Left ventricle myocardium inferior (tissue), 1 donor: ENCODE measurements around the gene STRADB. TPM values are rescaled to one million over a fixed set of nuclear protein-coding genes. Genes with fewer than 3 reads are reported as not detected.

Experiments used
- DNase-seq: peaks from one replicate; pipeline ENCODE4 v3.0.0-alpha.2; 2020
- H3K27ac ChIP-seq: fragments of 200-600 bp; replicated peaks from 2 replicates; pipeline ENCODE4 v1.8.0; 2021
- H3K27me3 ChIP-seq: fragments of 200-600 bp; 2 replicates; pipeline ENCODE4 v1.8.0; 2021; ENCODE audit warnings: low read depth
- H3K36me3 ChIP-seq: fragments of 200-600 bp; 2 replicates; pipeline ENCODE4 v1.8.0; 2021
- H3K4me1 ChIP-seq: fragments of 200-600 bp; 2 replicates; pipeline ENCODE4 v1.8.0; 2021
- H3K4me3 ChIP-seq: fragments of 200-600 bp; 2 replicates; pipeline ENCODE4 v1.8.0; 2021; ENCODE audit warnings: mild to moderate bottlenecking, moderate library complexity
- H3K9me3 ChIP-seq: fragments of 200-600 bp; replicated peaks from 2 replicates; pipeline ENCODE4 v1.8.0; 2021
- intact Hi-C: fragments of 100-400 bp; cut with micrococcal nuclease; formaldehyde crosslinking; loops from one replicate; pipeline ENCODE4 v1.11.0; 2022
- total RNA-seq: library from RNA; stranded (reverse); fragmentation: NEBNext Ultra II Directional; extraction: Animal tissue kit (Norgen Biotek cat#: 25700); gene quantifications from one replicate; pipeline ENCODE4 v1.2.1, GENCODE V29; 2021
- TF ChIP-seq, protein P1 (sequence below): fragments of 200-600 bp; IDR thresholded peaks from 2 replicates; pipeline ENCODE4 v1.8.0; 2021; ENCODE audit warnings: antibody characterized with exemption, mild to moderate bottlenecking, borderline replicate concordance
- donor health status: DM: no; HTN: yes; CAD: no; lungs with severe emphysema.

The STRADB gene
- total RNA-seq, 1 donor from 2014 or later, result 57.5 TPM

DNA sequence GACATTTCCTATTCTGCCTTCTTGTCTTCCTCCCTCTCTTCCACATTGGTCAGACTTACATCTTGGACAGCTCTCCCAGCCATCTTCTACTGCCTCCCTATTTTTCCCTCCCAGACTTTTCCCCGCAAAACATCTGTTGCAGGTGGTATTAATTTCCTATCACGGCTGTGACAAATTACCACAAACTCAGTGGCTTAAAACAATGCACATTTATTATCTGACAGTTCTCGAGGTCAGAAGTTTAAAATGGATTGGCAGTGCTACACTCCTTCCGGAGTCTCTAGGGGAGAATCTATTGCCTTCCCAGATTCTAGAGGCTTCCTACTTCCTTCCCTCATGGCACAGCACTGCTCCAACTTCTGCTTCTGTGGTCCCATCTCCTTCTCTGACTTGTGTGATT, 33.3 kb downstream of the STRADB start:
- TF ChIP-seq, protein P1, sequence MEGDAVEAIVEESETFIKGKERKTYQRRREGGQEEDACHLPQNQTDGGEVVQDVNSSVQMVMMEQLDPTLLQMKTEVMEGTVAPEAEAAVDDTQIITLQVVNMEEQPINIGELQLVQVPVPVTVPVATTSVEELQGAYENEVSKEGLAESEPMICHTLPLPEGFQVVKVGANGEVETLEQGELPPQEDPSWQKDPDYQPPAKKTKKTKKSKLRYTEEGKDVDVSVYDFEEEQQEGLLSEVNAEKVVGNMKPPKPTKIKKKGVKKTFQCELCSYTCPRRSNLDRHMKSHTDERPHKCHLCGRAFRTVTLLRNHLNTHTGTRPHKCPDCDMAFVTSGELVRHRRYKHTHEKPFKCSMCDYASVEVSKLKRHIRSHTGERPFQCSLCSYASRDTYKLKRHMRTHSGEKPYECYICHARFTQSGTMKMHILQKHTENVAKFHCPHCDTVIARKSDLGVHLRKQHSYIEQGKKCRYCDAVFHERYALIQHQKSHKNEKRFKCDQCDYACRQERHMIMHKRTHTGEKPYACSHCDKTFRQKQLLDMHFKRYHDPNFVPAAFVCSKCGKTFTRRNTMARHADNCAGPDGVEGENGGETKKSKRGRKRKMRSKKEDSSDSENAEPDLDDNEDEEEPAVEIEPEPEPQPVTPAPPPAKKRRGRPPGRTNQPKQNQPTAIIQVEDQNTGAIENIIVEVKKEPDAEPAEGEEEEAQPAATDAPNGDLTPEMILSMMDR, result no peak
- no peak for DNase-seq
- intact Hi-C loops, result no loop called here
- H3K9me3 ChIP-seq, result no peaks in the 10 kb centered on the region
- no peaks in the 10 kb centered on the region for H3K27me3 ChIP-seq
- no peaks in the 10 kb centered on the region for H3K4me1 ChIP-seq
- no peak overlapping the region for H3K27ac ChIP-seq
- H3K4me3 ChIP-seq, result no peak overlapping the region
- peaks cover 30% of the 10 kb centered on the region for H3K36me3 ChIP-seq

DNA sequence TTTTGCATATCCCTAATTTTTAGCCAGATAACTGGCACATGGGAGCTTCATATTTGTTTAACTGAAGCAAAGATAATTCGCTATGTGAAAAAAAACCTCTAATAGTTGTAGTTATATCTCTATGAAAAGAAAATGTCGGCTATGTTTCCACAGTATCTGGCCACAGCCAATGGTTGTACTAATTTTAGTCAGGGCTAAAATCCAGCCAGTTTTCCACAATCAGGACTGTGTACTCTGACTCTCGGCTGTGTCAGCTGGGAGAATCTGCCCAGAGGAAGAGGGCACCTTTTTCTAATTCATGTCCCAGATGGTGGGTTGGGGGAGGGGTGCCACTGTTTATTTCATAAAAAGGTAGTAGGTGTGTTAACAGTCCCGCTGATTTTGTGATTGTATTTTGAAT, 38.8 kb downstream of the STRADB start:
- no peaks in the 10 kb centered on the region for H3K9me3 ChIP-seq
- intact Hi-C loops, result no loop called here
- DNase-seq, result no peak
- no peak overlapping the region for H3K4me3 ChIP-seq
- H3K36me3 ChIP-seq, result no peaks in the 10 kb centered on the region
- TF ChIP-seq, protein P1, result no peak
- H3K27ac ChIP-seq, result no peak overlapping the region
- H3K4me1 ChIP-seq, result no peaks in the 10 kb centered on the region
- H3K27me3 ChIP-seq, result no peaks in the 10 kb centered on the region

DNA sequence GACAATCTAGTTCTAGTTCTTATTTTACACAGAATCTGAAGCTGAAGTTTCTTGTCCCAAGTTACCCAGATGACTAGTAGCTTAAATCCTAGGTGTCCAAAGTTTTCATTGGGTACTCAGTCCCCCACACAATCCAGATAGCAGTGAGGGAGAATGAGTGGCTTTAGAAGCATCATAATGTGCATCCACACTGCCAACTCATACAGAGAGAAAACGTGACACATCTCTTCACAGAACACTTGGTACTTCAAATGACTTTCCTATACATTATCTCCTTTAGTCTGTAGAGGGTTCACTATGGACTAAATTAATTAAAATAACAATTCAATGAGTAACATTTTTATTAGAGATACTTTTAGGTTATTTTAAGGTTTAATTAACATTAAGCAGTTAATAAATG, 45.2 kb downstream of the STRADB start:
- Histone ChIP-seq H3K4me3 (no peak overlapping the region), H3K27ac (no peak overlapping the region), H3K9me3 (peaks cover 7% of the 10 kb centered on the region), H3K27me3 (no peaks in the 10 kb centered on the region), H3K36me3 (peaks cover 5% of the 10 kb centered on the region), H3K4me1 (no peaks in the 10 kb centered on the region)
- no peak for DNase-seq
- intact Hi-C loops, result no loop called here
- TF ChIP-seq, protein P1, result no peak

DNA sequence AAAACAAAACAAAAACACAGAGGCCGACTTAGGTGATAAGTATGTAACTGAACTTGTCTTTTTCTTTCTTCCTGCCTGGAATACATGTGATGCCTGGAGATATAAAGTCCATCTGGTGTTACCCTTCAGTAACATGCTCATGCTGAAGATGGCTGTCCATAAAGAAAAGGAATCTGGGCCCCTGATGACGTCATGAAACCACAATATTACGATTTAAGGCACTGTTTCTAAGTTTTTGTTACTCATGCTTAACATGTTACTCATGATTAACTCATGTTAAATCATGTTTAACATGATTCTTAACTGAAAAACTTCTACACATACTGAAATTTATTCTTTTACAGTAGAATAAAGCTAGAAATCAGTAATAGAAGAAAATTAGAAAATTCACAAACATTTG, 49.0 kb downstream of the STRADB start:
- intact Hi-C loops, result no loop called here
- Histone ChIP-seq H3K27me3 (no peaks in the 10 kb centered on the region), H3K27ac (no peak overlapping the region), H3K36me3 (peaks cover 25% of the 10 kb centered on the region), H3K4me3 (no peak overlapping the region), H3K9me3 (peaks cover 33% of the 10 kb centered on the region), H3K4me1 (no peaks in the 10 kb centered on the region)
- no peak for DNase-seq
- TF ChIP-seq, protein P1, result no peak

DNA sequence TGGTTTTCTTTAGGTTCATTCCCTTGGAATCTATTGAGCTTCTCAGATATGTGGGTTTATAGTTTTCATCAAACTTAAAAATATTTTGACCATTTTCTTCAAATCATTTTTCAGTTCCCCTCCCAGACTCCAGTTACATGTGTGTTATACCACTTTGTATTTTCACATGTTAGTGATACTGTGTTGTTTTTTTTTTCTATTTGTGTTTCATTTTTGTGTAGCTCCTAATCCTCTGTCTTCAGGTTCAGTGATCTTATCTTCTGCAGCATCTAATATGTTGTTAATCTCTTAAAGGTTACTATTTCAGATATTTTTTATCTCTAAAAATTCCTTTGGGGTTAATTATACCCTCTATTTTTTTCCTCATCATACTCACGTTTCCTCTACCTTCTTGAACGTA, 51.2 kb downstream of the STRADB start:
- H3K27ac ChIP-seq, result no peak overlapping the region
- DNase-seq, result no peak
- peaks cover 25% of the 10 kb centered on the region for H3K36me3 ChIP-seq
- intact Hi-C loops, result no loop called here
- peaks cover 33% of the 10 kb centered on the region for H3K9me3 ChIP-seq
- H3K27me3 ChIP-seq, result no peaks in the 10 kb centered on the region
- H3K4me1 ChIP-seq, result no peaks in the 10 kb centered on the region
- TF ChIP-seq, protein P1, result no peak
- H3K4me3 ChIP-seq, result no peak overlapping the region

DNA sequence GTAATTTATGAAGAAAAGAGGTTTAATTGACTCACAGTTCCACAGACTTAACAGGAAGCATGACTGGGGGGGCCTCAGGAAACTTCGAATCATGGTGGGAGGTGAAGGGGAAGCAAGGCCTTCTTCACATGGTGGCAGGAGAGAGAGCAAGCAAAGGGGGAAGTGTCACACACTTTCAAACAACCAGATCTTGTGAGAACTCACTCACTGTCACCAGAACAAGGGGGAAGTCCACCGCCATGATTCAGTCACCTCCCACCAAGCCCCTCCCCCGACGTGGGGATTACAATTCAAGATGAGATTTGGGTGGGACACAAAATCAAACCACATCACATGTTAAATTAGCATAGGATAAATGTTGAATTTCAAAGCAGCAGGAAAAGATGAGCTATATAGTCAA, 56.2 kb downstream of the STRADB start:
- peaks cover 17% of the 10 kb centered on the region for H3K9me3 ChIP-seq
- intact Hi-C loops, result no loop called here
- no peak overlapping the region for H3K4me3 ChIP-seq

More for the DNA sequence above, 56.2 kb downstream of the STRADB start:
- no peak for DNase-seq
- no peaks in the 10 kb centered on the region for H3K27me3 ChIP-seq
- peaks cover 10% of the 10 kb centered on the region for H3K36me3 ChIP-seq
- TF ChIP-seq, protein P1, result no peak
- H3K27ac ChIP-seq, result no peak overlapping the region
- H3K4me1 ChIP-seq, result no peaks in the 10 kb centered on the region
